HEK293 (cell line): ENCODE data around the gene WDFY3.

Experiments used
- MYNN ChIP-seq: fragments of 450-650 bp; formaldehyde crosslinking; IDR thresholded peaks from 2 replicates; pipeline ENCODE4 v1.5.1; 2016; ENCODE audit warnings: missing biosample characterization, missing genetic modification characterization, borderline replicate concordance
- REST ChIP-seq: fragments of 450-650 bp; formaldehyde crosslinking; IDR thresholded peaks from 2 replicates; pipeline ENCODE4 v1.5.1; 2016; ENCODE audit warnings: missing biosample characterization, missing genetic modification characterization
- YY1 ChIP-seq: fragments of 450-650 bp; formaldehyde crosslinking; IDR thresholded peaks from 2 replicates; pipeline ENCODE4 v1.5.1; 2018; ENCODE audit warnings: missing biosample characterization, missing genetic modification characterization
- ZNF169 ChIP-seq: fragments of 450-650 bp; formaldehyde crosslinking; IDR thresholded peaks from 2 replicates; pipeline ENCODE4 v1.5.1; 2016; ENCODE audit warnings: missing biosample characterization, missing genetic modification characterization
- ZNF394 ChIP-seq: fragments of 450-650 bp; formaldehyde crosslinking; IDR thresholded peaks from 2 replicates; pipeline ENCODE4 v1.5.1; 2016; ENCODE audit warnings: missing biosample characterization, missing genetic modification characterization, mild to moderate bottlenecking, moderate library complexity, borderline replicate concordance
- TF ChIP-seq, protein P1 (sequence below): fragments of 450-650 bp; formaldehyde crosslinking; IDR thresholded peaks from 2 replicates; pipeline ENCODE4 v1.5.1; 2016; ENCODE audit warnings: missing biosample characterization, missing genetic modification characterization
- TF ChIP-seq, protein P2 (sequence below): fragments of 450-650 bp; formaldehyde crosslinking; IDR thresholded peaks from 2 replicates; pipeline ENCODE4 v1.5.1; 2016; ENCODE audit warnings: missing biosample characterization, missing genetic modification characterization, low read depth

DNA sequence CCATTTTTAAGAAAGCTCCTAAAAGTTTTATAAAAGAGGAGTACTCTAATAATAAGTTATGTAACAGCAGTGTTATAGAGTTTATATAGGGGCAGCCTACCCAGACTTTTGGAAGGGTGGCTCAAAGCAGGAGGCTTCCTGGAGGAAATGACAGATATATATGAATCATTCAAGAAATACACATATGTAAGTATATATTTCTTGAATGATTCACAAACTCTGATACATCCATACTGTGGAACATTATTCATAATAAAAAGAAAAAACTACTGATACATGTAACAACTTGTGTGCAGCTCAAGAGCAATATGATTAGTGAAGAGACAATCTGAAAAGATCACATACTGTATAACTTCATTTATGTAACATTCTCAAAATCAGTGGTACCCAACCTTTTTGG lies 166.2 kb downstream of the WDFY3 start:
- TF ChIP-seq REST, result no peak
- TF ChIP-seq, protein P1, sequence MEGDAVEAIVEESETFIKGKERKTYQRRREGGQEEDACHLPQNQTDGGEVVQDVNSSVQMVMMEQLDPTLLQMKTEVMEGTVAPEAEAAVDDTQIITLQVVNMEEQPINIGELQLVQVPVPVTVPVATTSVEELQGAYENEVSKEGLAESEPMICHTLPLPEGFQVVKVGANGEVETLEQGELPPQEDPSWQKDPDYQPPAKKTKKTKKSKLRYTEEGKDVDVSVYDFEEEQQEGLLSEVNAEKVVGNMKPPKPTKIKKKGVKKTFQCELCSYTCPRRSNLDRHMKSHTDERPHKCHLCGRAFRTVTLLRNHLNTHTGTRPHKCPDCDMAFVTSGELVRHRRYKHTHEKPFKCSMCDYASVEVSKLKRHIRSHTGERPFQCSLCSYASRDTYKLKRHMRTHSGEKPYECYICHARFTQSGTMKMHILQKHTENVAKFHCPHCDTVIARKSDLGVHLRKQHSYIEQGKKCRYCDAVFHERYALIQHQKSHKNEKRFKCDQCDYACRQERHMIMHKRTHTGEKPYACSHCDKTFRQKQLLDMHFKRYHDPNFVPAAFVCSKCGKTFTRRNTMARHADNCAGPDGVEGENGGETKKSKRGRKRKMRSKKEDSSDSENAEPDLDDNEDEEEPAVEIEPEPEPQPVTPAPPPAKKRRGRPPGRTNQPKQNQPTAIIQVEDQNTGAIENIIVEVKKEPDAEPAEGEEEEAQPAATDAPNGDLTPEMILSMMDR (tag by site-specific recombination), result no peak
- TF ChIP-seq YY1 (tag by site-specific recombination), result no peak
- TF ChIP-seq ZNF169 (tag by site-specific recombination), result no peak
- no peak for TF ChIP-seq MYNN (tag by site-specific recombination)
- no peak for TF ChIP-seq ZNF394 (tag by site-specific recombination)
- TF ChIP-seq, protein P2, sequence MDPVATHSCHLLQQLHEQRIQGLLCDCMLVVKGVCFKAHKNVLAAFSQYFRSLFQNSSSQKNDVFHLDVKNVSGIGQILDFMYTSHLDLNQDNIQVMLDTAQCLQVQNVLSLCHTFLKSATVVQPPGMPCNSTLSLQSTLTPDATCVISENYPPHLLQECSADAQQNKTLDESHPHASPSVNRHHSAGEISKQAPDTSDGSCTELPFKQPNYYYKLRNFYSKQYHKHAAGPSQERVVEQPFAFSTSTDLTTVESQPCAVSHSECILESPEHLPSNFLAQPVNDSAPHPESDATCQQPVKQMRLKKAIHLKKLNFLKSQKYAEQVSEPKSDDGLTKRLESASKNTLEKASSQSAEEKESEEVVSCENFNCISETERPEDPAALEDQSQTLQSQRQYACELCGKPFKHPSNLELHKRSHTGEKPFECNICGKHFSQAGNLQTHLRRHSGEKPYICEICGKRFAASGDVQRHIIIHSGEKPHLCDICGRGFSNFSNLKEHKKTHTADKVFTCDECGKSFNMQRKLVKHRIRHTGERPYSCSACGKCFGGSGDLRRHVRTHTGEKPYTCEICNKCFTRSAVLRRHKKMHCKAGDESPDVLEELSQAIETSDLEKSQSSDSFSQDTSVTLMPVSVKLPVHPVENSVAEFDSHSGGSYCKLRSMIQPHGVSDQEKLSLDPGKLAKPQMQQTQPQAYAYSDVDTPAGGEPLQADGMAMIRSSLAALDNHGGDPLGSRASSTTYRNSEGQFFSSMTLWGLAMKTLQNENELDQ, result no peak
